Measurements from ENCODE around the gene SLC9A9. TPM values are rescaled to one million over a fixed set of nuclear protein-coding genes. Genes with fewer than 3 reads are reported as not detected.

Gene SLC9A9
- total RNA-seq, 1 experiment from 2014 or later: 1.4 TPM

DNA sequence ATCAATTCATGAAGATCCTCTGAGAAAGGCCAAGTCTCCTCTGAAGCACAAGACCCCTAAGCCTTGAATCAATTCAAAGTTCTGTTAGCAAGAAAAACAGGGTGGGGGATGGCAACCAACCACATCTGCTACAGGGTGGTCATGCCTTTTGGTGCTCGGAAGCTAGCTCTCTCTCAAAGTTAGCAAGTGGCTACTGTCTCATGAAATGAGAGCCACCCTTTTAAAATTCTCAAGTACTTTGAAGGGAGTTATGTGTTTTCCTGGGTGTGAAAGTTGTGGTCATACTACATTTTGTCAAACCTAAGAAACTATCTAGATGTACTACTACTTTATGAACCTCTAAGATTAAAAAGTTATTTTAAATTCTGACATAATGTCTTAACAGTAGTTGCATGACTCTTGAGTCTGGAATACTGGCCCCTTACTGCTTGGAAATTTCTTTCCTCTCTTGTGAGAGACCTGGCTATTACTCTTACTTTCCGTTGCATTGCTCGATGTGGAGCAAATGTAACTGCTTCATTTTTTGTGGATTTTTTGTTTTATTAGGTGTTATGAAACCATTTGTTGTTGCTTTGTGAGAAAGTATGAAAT lies 612.6 kb downstream of the SLC9A9 start:
- no peaks in the 10 kb centered on the region for H3K4me1 ChIP-seq (ENCODE audit: insufficient read depth, low read length, poor library complexity, severe bottlenecking)
- BruUV-seq (replicated peaks): no TSS peak
- ChIA-PET CTCF (no interaction called here), POLR2A (ENCODE audit: low non-redundant PET) (no interaction called here)
- no peak for DNase-seq (ENCODE audit: low spot score)
- no peak overlapping the region for H3K27ac ChIP-seq (ENCODE audit: low read depth, low read length, poor library complexity, severe bottlenecking)
- H3K4me3 ChIP-seq (ENCODE audit: low read depth, low read length, poor library complexity, severe bottlenecking): no peak overlapping the region
- no peaks in the 10 kb centered on the region for H3K36me3 ChIP-seq (ENCODE audit: insufficient read depth, low read length, poor library complexity, severe bottlenecking)
- intact Hi-C loops (cut with micrococcal nuclease; ENCODE audit: unreplicated experiment): no loop called here
- H3K27me3 ChIP-seq (replicated peaks; ENCODE audit: insufficient read depth, low read depth, low read length, poor library complexity): no peaks in the 10 kb centered on the region
- TF ChIP-seq, protein P1, sequence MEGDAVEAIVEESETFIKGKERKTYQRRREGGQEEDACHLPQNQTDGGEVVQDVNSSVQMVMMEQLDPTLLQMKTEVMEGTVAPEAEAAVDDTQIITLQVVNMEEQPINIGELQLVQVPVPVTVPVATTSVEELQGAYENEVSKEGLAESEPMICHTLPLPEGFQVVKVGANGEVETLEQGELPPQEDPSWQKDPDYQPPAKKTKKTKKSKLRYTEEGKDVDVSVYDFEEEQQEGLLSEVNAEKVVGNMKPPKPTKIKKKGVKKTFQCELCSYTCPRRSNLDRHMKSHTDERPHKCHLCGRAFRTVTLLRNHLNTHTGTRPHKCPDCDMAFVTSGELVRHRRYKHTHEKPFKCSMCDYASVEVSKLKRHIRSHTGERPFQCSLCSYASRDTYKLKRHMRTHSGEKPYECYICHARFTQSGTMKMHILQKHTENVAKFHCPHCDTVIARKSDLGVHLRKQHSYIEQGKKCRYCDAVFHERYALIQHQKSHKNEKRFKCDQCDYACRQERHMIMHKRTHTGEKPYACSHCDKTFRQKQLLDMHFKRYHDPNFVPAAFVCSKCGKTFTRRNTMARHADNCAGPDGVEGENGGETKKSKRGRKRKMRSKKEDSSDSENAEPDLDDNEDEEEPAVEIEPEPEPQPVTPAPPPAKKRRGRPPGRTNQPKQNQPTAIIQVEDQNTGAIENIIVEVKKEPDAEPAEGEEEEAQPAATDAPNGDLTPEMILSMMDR (conservative IDR thresholded peaks at IDR 0.05; ENCODE audit: low read depth, low read length): no peak
- no peaks in the 10 kb centered on the region for H3K9me3 ChIP-seq (ENCODE audit: low read depth, low read length, poor library complexity, severe bottlenecking)

DNA sequence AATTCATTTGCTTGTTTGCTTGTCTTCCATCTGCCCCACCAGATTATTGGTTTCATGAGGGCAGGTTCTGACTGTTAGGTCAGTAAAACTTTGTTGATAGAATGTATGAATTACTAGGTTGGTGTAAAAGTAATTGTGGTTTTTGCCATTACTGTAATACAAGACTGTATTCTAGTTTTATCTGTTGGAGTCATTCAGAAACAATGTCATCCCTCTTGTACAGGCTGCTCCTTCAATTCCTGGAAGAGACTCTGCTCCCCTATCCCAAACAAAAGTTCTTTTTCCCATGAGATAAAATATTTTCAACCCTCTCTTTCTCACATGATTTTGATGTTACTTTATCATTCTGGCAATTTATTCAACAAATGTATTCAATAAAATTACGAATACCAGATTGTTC lies 613.7 kb downstream of the SLC9A9 start:
- ChIA-PET POLR2A (ENCODE audit: low non-redundant PET) (no interaction called here), CTCF (no interaction called here)
- Histone ChIP-seq H3K27me3 (replicated peaks; ENCODE audit: insufficient read depth, low read depth, low read length, poor library complexity) (no peaks in the 10 kb centered on the region), H3K4me3 (ENCODE audit: low read depth, low read length, poor library complexity, severe bottlenecking) (no peak overlapping the region), H3K27ac (ENCODE audit: low read depth, low read length, poor library complexity, severe bottlenecking) (no peak overlapping the region), H3K4me1 (ENCODE audit: insufficient read depth, low read length, poor library complexity, severe bottlenecking) (no peaks in the 10 kb centered on the region), H3K36me3 (ENCODE audit: insufficient read depth, low read length, poor library complexity, severe bottlenecking) (no peaks in the 10 kb centered on the region), H3K9me3 (ENCODE audit: low read depth, low read length, poor library complexity, severe bottlenecking) (no peaks in the 10 kb centered on the region)
- TF ChIP-seq, protein P1 (conservative IDR thresholded peaks at IDR 0.05; ENCODE audit: low read depth, low read length): no peak
- TF ChIP-seq EZH2 (IDR thresholded peaks at IDR 0.05; ENCODE audit: borderline replicate concordance, low read depth, low read length, poor library complexity, severe bottlenecking): no peak
- no TSS peak for BruUV-seq (replicated peaks)
- no peak for DNase-seq (ENCODE audit: low spot score)
- intact Hi-C loops (cut with micrococcal nuclease; ENCODE audit: unreplicated experiment): no loop called here

DNA sequence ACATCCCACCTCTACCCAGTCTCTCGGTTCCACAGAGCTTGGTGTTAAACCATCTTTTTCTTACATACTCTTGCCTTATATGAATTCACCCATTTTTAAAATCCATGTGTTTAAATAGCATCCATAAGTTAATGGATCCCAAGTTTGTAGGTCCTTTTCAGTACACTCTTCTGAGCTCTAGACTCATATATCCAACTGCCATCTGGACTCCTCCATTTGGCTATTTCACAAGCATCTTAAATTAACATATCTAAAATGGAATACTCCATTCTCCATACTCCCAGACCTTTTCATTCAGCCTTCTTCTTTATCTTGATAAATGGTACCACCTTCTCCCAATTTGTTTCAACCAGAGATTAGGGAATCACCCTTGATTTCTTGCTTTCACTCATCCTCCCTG lies 615.3 kb downstream of the SLC9A9 start:
- Histone ChIP-seq H3K27ac (ENCODE audit: low read depth, low read length, poor library complexity, severe bottlenecking) (no peak overlapping the region), H3K27me3 (replicated peaks; ENCODE audit: insufficient read depth, low read depth, low read length, poor library complexity) (no peaks in the 10 kb centered on the region), H3K4me1 (ENCODE audit: insufficient read depth, low read length, poor library complexity, severe bottlenecking) (no peaks in the 10 kb centered on the region), H3K4me3 (ENCODE audit: low read depth, low read length, poor library complexity, severe bottlenecking) (no peak overlapping the region), H3K36me3 (ENCODE audit: insufficient read depth, low read length, poor library complexity, severe bottlenecking) (no peaks in the 10 kb centered on the region), H3K9me3 (ENCODE audit: low read depth, low read length, poor library complexity, severe bottlenecking) (no peaks in the 10 kb centered on the region)
- no peak for DNase-seq (ENCODE audit: low spot score)
- CTCF ChIA-PET: no interaction called here
- POLR2A ChIA-PET (ENCODE audit: low non-redundant PET): no interaction called here
- TF ChIP-seq, protein P1 (conservative IDR thresholded peaks at IDR 0.05; ENCODE audit: low read depth, low read length): no peak
- no peak for TF ChIP-seq EZH2 (IDR thresholded peaks at IDR 0.05; ENCODE audit: borderline replicate concordance, low read depth, low read length, poor library complexity, severe bottlenecking)
- BruUV-seq (replicated peaks): no TSS peak
- intact Hi-C loops (cut with micrococcal nuclease; ENCODE audit: unreplicated experiment): no loop called here
